ENCODE measurements around the gene LETMD1.
A peak's percentile ranks its signal among the peaks of the same experiment; 100 is the strongest.

DNA sequence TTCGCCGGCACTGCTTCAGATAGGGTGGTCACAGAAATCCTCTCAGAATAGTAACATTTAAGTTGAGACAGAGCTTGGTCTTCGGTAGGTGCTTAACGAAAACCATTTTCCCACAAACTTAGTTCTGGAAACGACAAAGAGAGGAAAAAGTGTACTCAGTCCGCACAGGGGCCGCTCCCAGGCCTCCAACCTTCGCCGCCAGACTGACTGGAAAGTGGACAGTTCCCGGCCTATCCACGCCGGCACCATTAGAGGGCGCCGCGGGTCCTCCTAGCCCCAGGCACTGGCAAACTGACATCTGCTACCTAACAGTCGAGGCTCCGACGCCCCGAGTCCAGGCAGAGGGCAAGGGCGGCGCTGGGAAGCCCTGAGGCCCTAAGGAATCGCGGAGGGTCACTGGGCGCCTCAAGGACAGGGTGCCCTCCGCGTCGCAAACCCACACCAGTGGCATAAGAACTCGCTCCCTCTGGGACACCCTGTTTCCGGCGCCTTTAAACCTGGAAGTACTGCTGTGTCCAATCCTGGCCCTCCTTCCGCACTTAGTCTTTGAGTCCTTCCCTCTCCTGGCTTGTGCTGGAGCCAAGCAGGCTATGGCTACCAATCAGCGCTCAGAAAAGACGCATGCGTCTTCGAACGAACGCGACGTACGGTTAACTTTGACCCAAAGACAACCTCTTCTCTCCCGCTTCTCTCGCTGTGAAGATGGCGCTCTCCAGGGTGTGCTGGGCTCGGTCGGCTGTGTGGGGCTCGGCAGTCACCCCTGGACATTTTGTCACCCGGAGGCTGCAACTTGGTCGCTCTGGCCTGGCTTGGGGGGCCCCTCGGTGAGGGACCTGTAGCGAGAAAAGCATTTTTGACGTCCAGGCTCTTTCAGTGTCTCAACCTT lies at the start of gene LETMD1:
- TF ChIP-seq, protein P1, sequence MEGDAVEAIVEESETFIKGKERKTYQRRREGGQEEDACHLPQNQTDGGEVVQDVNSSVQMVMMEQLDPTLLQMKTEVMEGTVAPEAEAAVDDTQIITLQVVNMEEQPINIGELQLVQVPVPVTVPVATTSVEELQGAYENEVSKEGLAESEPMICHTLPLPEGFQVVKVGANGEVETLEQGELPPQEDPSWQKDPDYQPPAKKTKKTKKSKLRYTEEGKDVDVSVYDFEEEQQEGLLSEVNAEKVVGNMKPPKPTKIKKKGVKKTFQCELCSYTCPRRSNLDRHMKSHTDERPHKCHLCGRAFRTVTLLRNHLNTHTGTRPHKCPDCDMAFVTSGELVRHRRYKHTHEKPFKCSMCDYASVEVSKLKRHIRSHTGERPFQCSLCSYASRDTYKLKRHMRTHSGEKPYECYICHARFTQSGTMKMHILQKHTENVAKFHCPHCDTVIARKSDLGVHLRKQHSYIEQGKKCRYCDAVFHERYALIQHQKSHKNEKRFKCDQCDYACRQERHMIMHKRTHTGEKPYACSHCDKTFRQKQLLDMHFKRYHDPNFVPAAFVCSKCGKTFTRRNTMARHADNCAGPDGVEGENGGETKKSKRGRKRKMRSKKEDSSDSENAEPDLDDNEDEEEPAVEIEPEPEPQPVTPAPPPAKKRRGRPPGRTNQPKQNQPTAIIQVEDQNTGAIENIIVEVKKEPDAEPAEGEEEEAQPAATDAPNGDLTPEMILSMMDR (IDR thresholded peaks at IDR 0.05; ENCODE audit: insufficient read depth, low read length, poor library complexity, severe bottlenecking), result peak; percentile 97
- no peak for TF ChIP-seq EZH2phosphoT487 (conservative IDR thresholded peaks at IDR 0.05; ENCODE audit: low read length)
